D341Med (cell line): ENCODE results near the gene INPP4B.

Source experiments
- DNase-seq: peaks from one replicate; pipeline ENCODE4 v3.0.0; 2012; ENCODE audit warnings: low spot score

The INPP4B gene

DNA sequence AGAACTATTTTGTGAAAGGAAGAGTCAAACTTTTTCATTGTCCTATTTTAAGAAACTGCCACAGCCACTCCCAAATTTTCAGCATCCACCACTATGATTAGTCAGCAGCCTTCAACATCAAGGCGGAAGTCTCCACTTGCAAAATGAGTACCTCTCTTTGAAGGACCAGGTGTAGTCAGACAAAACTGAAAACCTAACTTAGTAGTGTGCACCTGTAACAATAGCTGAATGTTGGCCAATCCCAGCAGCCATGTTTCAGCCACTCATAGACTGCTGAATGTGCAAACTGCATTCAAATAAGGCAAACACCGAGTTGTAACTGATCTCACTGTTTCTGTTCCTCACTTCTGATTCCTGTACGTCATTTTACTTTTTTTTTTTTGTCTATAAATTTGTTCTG is 868.7 kb downstream of the INPP4B start:
- no peak for DNase-seq
